ENCODE results near the gene MYO7A. TPM values are rescaled to one million over a fixed set of nuclear protein-coding genes. Genes with fewer than 3 reads are reported as not detected.

MYO7A gene
- total RNA-seq, 2 experiments from 2014 or later: 0.61 to 0.63 TPM

GRCh38 chr11:77130763-77131513, 2.9 kb downstream of the MYO7A start:
- DNase-seq (no peak), ATAC-seq (ENCODE audit: poor library complexity) (no peak)
- Mint-ChIP-seq H3K4me3 (no peak overlapping the region), H3K9me3 (no peaks in the 10 kb centered on the region), H3K27ac (no peak overlapping the region), H3K27me3 (no peaks in the 10 kb centered on the region), H3K4me1 (ENCODE audit: low read depth) (peaks cover 12% of the 10 kb centered on the region), H3K36me3 (ENCODE audit: low read depth) (no peaks in the 10 kb centered on the region)
- ChIA-PET POLR2A (no interaction called here), CTCF (no interaction called here)
- no peak overlapping the region for H3K4me3 ChIP-seq (ENCODE audit: low read length)
- H3K36me3 ChIP-seq (ENCODE audit: insufficient read depth, low read length): no peaks in the 10 kb centered on the region
- H3K4me1 ChIP-seq (ENCODE audit: insufficient read depth, low read length): peaks cover 14% of the 10 kb centered on the region
- TF ChIP-seq, protein P1, sequence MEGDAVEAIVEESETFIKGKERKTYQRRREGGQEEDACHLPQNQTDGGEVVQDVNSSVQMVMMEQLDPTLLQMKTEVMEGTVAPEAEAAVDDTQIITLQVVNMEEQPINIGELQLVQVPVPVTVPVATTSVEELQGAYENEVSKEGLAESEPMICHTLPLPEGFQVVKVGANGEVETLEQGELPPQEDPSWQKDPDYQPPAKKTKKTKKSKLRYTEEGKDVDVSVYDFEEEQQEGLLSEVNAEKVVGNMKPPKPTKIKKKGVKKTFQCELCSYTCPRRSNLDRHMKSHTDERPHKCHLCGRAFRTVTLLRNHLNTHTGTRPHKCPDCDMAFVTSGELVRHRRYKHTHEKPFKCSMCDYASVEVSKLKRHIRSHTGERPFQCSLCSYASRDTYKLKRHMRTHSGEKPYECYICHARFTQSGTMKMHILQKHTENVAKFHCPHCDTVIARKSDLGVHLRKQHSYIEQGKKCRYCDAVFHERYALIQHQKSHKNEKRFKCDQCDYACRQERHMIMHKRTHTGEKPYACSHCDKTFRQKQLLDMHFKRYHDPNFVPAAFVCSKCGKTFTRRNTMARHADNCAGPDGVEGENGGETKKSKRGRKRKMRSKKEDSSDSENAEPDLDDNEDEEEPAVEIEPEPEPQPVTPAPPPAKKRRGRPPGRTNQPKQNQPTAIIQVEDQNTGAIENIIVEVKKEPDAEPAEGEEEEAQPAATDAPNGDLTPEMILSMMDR (IDR thresholded peaks at IDR 0.05): no peak
- peaks cover 3 to 4% of the 10 kb centered on the region in 2 experiments for H3K27me3 ChIP-seq (ENCODE audit: control insufficient read depth in 1 of 2, insufficient read depth in 2 of 2, low read length in 2 of 2)
- intact Hi-C loops (cut with DNase I, micrococcal nuclease): no loop called here
- H3K27ac ChIP-seq (ENCODE audit: low read depth in 1 of 2, low read length in 2 of 2): no peak overlapping the region
- no peaks in the 10 kb centered on the region for H3K9me3 ChIP-seq (ENCODE audit: control insufficient read depth in 1 of 2, insufficient read depth in 1 of 2, low read length in 2 of 2)

DNA sequence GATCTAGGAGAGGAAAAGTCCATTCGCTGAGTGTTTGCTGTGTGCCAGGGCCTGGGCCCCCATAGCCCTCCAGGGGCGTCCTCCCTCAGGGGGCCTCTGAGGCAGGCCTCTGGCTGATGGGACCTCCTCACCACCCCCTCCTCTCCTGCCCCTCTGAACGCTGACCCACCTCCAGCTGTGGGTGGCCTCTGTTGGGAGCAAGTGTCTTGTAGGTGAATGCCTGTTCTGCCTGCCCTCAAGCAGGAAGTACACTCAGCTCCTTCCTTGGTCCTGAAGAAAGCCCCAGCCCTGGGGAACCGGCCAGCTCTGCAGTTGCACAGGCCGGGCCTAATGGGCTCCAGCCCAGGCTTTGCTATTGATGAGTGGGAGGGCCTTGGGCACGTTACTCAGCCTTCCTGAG, 3.5 kb downstream of the MYO7A start:
- Histone ChIP-seq H3K4me1 (ENCODE audit: insufficient read depth, low read length) (peaks cover 14% of the 10 kb centered on the region), H3K27ac (ENCODE audit: low read depth in 1 of 2, low read length in 2 of 2) (no peak overlapping the region), H3K36me3 (ENCODE audit: insufficient read depth, low read length) (no peaks in the 10 kb centered on the region), H3K9me3 (ENCODE audit: control insufficient read depth in 1 of 2, insufficient read depth in 1 of 2, low read length in 2 of 2) (no peaks in the 10 kb centered on the region), H3K27me3 (ENCODE audit: control insufficient read depth in 1 of 2, insufficient read depth in 2 of 2, low read length in 2 of 2) (peaks cover 3 to 4% of the 10 kb centered on the region in 2 experiments), H3K4me3 (ENCODE audit: low read length) (no peak overlapping the region)
- H3K4me3 Mint-ChIP-seq: no peak overlapping the region
- H3K27me3 Mint-ChIP-seq: peaks cover 3% of the 10 kb centered on the region
- H3K27ac Mint-ChIP-seq: no peak overlapping the region
- ChIA-PET POLR2A (no interaction called here), CTCF (no interaction called here)
- no peaks in the 10 kb centered on the region for H3K9me3 Mint-ChIP-seq
- intact Hi-C loops (cut with DNase I, micrococcal nuclease): no loop called here
- no peaks in the 10 kb centered on the region for H3K36me3 Mint-ChIP-seq (ENCODE audit: low read depth)
- DNase-seq: no peak
- H3K4me1 Mint-ChIP-seq (ENCODE audit: low read depth): peaks cover 8% of the 10 kb centered on the region
- ATAC-seq (ENCODE audit: poor library complexity): no peak
- TF ChIP-seq, protein P1 (IDR thresholded peaks at IDR 0.05): no peak

DNA sequence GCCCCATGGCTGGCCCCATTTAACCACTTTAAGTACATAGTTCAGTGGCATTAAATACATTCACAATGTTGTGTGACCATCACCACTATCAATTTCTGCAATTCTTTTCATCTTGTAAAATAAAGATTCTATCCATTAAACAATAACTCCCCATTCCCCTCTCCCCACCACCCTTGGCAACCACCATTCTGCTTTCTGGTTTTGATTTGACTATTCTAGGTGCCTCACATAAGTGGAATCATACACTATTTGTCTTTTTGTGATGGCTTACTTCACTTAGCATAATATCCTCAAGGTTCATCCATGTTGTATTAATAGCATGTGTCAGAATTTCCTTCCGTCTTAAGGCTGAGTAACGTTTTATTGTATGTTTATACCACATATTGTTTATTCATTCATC, 7.0 kb downstream of the MYO7A start:
- H3K36me3 Mint-ChIP-seq (ENCODE audit: low read depth): no peaks in the 10 kb centered on the region
- ChIA-PET POLR2A (no interaction called here), CTCF (no interaction called here)
- TF ChIP-seq, protein P1 (IDR thresholded peaks at IDR 0.05): no peak
- Histone ChIP-seq H3K4me3 (ENCODE audit: low read length) (no peak overlapping the region), H3K36me3 (ENCODE audit: insufficient read depth, low read length) (no peaks in the 10 kb centered on the region), H3K27ac (ENCODE audit: low read depth in 1 of 2, low read length in 2 of 2) (no peak overlapping the region), H3K27me3 (ENCODE audit: control insufficient read depth in 1 of 2, insufficient read depth in 2 of 2, low read length in 2 of 2) (no peaks in the 10 kb centered on the region), H3K4me1 (ENCODE audit: insufficient read depth, low read length) (no peaks in the 10 kb centered on the region), H3K9me3 (ENCODE audit: control insufficient read depth in 1 of 2, insufficient read depth in 1 of 2, low read length in 2 of 2) (no peaks in the 10 kb centered on the region)
- intact Hi-C loops (cut with DNase I, micrococcal nuclease): no loop called here
- ATAC-seq (ENCODE audit: poor library complexity) (no peak), DNase-seq (no peak)
- H3K4me1 Mint-ChIP-seq (ENCODE audit: low read depth): no peaks in the 10 kb centered on the region
- H3K27me3 Mint-ChIP-seq: peaks cover 26% of the 10 kb centered on the region
- no peaks in the 10 kb centered on the region for H3K9me3 Mint-ChIP-seq
- no peak overlapping the region for H3K4me3 Mint-ChIP-seq
- H3K27ac Mint-ChIP-seq: no peak overlapping the region

Measured in CD4-positive, alpha-beta T cell (primary cell).